NCI-H187 treated with DMSO at 0.1 percent for 48 hours (cell line): ENCODE data around the gene TLL2.
A peak's percentile ranks its signal among the peaks of the same experiment; 100 is the strongest.

ENCODE experiments used
- DNase-seq: peaks from one replicate; lab custom pipeline; 2025; lab: John Stamatoyannopoulos, UW

TLL2 gene

GRCh38 chr10:96507044-96507443 lies 6.7 kb downstream of the TLL2 start:
- DNase-seq, result no peak

GRCh38 chr10:96505150-96506136 lies 8.3 kb downstream of the TLL2 start:
- no peak for DNase-seq

GRCh38 chr10:96502561-96503282 lies 11.0 kb downstream of the TLL2 start:
- peak; percentile 89 for DNase-seq

GRCh38 chr10:96501985-96502384 lies 11.7 kb downstream of the TLL2 start:
- no peak for DNase-seq

GRCh38 chr10:96500519-96500918 lies 13.2 kb downstream of the TLL2 start:
- no peak for DNase-seq

- no peak for DNase-seq
Measured at GRCh38 chr10:96500050-96500449, 13.7 kb downstream of the TLL2 start.

GRCh38 chr10:96497391-96497790 lies 16.3 kb downstream of the TLL2 start:
- DNase-seq, result no peak

GRCh38 chr10:96496281-96496925 lies 17.3 kb downstream of the TLL2 start:
- DNase-seq, result no peak

- no peak for DNase-seq
Measured at GRCh38 chr10:96495544-96495943, 18.2 kb downstream of the TLL2 start.

GRCh38 chr10:96494694-96495093 lies 19.0 kb downstream of the TLL2 start:
- DNase-seq, result no peak

- DNase-seq, result no peak
Measured at GRCh38 chr10:96493871-96494525, 19.7 kb downstream of the TLL2 start.

GRCh38 chr10:96493254-96493653 lies 20.5 kb downstream of the TLL2 start:
- DNase-seq, result no peak

GRCh38 chr10:96491303-96491702 lies 22.4 kb downstream of the TLL2 start:
- no peak for DNase-seq

- no peak for DNase-seq
Measured at GRCh38 chr10:96488161-96488935, 25.4 kb downstream of the TLL2 start.

- no peak for DNase-seq
Measured at GRCh38 chr10:96482815-96483588, 30.7 kb downstream of the TLL2 start.

- DNase-seq, result no peak
Measured at GRCh38 chr10:96478355-96478754, 35.4 kb downstream of the TLL2 start.

- no peak for DNase-seq
Measured at GRCh38 chr10:96473866-96474265, 39.9 kb downstream of the TLL2 start.

- no peak for DNase-seq
Measured at GRCh38 chr10:96470116-96470743, 43.5 kb downstream of the TLL2 start.

GRCh38 chr10:96468845-96469244 lies 44.9 kb downstream of the TLL2 start:
- no peak for DNase-seq

GRCh38 chr10:96465599-96465998 lies 48.1 kb downstream of the TLL2 start:
- no peak for DNase-seq
